Activated CD8-positive, alpha-beta memory T cell treated with anti-CD3 and anti-CD28 coated beads, Interleukin-2, amount 50 U/mL, for 4 hours (primary cell): ENCODE results near the gene ADAMTS18.

ENCODE experiments used
- DNase-seq: peaks from one replicate; pipeline ENCODE4 v3.0.0-alpha.2; 2020

ADAMTS18 gene

DNA sequence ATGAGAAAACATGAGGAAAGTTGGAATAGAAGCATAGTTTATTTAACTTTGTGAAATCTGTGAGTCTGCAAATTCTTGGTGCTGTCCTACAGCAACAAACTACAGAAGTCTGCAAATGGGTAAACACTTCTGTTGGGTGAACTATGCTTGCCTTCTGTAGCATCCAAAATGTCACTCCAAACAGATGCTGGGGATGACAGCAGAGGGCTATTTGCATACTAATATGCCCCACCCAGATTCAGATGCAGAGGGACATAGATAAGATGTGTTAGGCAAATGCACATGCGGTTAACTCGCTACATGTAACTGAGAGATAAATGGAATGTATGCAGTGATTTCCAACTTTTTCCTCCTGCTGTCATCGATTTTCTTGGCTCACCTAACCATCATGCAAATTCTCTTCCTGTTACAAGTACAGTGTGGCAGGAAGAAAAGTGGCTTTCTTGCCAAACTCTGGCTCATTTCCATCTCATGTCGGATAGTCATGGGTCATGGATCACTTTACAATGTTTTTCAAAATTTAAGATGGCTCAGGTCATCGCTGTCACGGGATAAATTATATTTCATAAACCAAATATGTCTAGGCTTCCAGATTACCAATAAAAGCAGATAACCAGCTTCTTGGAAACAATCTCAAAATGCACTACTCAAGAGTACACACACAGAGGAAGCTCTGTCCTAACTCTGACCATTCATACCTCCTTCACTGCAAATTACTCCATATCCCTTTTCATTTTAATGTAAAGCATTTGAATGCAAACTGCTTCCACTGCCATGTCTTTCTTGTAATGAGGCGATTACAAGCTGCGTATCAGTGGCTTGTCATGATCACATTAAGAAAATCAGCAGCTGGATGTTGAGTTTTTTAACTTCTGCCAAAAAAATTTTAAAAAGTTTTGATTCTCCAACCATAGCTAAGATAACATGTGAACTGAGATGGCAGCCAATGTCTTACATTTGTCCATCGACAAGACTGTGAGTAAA is 47.7 kb downstream of the ADAMTS18 start:
- no peak for DNase-seq

DNA sequence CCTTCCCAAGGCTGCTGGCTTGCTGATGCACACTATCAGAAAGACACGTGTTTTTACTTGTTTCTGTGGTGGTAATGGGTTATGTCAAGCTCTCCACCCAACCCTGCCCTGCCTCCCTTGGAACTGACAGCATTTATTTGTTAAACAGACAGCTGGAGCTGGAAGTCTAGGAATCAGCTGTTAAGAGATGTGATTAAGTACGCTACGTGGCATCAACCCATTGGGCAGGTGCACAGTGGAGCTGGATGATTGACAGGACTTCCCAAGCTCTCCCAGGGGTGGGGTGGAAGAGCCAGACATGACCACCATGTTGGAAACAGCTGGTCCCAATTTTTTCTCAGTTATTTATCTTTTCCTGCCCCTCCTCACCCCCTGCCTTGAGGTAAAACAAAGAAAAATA is 49.4 kb downstream of the ADAMTS18 start:
- no peak for DNase-seq

DNA sequence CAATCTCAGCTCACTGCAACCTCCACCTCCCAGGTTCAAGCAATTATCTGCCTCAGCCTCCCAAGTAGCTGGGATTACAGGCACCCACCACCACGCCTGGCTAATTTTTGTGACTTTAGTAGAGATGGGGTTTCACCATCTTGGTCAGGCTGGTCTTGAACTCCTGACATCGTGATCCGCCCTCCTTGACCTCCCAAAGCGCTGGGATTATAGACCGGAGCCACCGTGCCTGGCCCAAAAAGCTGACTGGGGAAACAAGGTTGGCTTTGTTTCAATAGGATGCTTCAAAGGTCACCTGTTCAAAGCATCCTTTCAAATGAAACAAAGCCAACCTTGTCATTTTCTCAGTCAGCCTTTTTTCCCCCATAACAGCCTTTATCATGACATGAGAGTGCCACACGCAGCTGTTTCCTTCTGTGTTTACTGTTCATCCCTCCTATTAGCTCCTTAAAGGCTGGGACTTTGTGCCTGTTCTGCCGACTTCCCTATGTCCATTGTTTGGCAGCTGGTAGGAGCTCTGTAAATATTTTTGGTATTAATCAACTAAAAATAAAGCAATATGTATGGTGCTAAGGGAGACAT is 51.1 kb downstream of the ADAMTS18 start:
- DNase-seq: no peak

DNA sequence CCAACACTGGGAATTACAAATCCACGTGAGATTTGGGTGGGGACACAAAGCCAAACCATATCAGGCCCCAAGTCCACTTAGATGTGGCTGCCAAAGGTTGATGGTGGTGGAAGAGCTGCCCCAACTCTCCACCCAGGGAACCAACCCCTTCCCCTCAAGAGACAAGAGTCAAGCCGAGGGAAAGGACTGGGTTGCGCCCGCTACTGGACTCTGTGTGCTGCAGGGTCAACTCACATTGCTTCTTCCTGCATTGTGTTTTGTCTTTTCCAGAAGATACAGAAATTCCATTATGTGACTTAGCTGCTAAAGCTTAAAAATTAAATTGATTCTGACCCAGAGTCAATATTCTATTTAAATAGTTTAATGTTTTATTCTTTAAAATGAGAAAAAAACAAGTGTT is 58.5 kb downstream of the ADAMTS18 start:
- no peak for DNase-seq

DNA sequence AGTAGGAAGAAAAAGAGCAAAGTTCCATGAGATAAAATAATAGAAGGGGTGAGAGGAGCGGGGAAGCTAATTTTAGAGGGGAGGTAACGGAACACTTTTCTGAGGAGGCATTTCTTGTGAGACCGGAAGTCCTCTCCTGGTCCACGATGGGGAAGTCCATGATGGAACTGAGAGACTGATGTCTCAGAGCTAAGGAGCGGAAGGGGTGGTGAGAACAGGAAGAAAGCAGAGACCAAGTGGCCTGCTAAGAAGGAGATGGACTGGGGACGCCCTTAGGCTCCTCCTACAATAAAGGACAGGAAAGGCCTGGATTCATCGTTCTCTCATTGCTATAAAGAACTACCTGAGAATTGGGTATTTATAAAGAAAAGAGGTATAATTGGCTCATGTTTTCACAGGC is 59.4 kb downstream of the ADAMTS18 start:
- DNase-seq: no peak

DNA sequence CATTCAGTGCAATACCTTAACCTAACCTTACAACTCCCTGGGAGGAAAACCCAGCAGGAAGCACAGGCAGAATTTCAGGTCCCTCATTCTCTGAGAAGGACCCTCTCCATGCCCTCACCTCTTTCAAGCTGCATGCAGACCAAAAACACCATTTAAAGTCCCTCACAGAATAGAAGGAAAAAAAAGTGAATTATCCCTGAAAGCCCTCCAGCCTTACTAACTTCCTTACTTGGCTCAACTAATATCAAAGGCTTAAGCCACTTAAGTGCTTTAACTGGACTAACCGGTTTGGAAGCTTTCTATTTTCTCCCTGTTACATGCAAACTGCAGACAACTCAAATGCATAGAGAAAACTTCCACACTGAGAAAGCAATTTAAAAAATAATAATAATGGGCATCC is 60.5 kb downstream of the ADAMTS18 start:
- DNase-seq: no peak

DNA sequence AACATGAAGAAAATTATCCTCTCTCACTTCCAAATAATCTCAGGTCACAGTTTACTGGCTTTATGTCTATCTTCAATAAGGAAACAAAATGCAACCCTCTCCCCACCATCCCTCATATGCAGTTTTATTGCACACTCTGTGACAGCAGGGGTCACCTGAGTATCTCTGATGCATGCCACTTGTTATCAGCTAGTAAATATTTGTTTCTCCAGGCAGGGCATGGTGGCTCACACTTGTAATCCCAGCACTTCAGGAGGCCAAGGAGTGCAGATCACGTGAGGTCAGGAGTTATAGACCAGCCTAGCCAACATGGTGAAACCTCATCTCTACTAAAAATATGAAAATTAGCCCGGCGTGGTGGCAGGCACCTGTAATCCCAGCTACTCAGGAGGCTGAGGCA is 61.1 kb downstream of the ADAMTS18 start:
- no peak for DNase-seq

DNA sequence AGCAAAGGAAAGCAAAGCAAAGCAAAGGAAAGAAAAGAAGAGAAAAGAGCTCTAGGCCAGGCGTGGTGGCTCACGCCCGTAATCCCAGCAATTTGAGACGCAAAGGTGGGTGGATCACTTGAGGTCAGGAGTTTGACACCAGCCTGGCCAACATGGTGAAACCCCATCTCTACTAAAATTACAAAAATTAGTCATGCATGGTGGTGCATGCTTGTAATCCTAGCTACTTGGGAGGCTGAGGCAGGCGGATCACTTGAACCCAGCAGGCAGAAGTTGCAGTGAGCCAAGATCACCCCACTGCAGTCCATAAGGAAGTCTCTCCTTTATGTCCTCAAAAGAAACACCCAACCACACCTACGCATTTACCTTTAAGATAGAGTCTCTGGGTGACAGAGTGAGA is 70.1 kb downstream of the ADAMTS18 start:
- DNase-seq: no peak

DNA sequence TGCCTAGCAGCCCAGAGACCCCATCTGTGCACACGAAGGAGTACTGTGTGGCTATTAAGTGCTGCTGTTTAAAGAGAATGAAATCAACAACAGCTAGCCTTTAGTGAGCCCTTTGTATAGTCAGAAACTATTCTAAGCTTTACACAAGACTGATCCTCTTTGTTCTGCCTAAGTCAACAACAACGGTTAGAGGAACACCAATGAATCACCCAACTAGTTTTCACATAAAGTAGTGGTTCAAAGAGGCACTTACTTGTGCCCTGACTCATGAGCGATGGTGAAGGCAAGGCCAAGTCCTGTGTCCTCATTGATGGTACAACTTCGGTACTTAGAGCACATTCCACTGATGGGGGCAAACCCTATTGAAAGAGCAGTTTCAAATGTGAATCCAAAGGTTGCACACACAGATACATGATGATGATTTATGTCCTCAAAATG is 75.8 kb downstream of the ADAMTS18 start:
- DNase-seq: no peak

DNA sequence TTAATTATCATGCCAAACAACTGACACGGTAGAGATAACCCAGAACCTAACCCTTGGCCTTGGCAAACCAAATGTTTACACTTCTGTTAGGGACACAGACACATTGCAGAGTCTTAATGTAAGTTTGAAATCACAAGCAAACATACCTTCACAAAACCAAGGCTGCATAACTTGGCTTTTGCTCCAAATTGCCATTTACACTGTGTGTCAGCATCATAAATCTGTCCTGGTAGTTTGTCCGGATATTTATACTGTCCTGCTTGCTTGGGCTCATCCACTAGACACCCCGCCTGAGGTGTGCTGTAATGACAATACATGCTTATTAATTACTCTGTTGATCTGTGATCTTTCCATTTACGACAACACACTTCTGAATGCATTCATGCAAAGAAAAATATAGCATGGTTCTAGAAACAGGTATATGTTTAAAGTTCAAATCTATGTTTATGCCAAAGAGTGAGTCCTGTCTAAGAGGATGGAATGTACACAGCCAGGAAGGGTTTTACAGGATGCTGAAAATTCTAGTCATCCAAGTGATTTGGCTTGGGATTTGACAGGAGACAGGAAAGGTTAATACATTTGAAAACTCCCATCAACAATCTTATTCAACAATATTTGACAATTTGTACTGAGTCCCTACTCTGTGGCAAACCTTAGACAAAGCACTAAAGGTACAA is 81.1 kb downstream of the ADAMTS18 start:
- DNase-seq: no peak

DNA sequence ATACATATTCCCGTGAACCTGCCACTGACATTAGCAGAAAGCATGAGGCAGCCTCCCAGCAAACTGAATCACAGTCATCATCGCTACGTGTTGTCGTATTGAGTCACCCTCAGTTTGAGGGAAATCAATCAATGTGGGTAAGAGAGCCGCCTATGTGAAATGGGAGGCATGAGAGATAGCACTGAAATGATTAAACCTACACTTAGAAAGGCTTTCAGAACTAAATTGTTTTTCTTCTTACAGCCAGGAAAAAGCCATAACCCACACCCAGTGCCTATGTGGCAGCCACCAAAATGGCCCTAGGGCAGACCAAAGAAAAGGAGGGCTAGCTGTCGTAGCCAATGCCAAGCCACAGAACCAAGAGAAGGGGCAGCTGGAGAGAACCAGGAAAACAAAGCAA is 90.5 kb downstream of the ADAMTS18 start:
- DNase-seq: no peak

DNA sequence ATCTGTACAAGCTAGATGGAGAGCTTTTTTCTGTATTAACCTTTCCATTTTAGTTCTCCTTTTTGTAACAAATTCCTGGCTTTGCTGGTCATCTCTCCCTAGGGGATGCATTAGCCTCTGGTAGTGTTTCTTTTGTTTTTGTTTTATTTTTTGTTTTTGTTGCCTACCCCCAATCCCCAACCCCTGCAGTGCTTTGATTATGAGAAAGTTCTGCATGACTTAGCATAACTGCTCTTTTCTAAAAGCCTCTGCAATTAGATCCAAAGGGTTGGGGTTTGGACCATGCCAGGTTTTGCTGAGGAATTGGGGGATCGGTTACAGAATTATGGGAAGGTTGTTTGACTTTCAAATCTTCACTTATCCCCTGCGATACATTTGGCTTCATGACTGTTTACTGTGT is 98.2 kb downstream of the ADAMTS18 start:
- DNase-seq: no peak

DNA sequence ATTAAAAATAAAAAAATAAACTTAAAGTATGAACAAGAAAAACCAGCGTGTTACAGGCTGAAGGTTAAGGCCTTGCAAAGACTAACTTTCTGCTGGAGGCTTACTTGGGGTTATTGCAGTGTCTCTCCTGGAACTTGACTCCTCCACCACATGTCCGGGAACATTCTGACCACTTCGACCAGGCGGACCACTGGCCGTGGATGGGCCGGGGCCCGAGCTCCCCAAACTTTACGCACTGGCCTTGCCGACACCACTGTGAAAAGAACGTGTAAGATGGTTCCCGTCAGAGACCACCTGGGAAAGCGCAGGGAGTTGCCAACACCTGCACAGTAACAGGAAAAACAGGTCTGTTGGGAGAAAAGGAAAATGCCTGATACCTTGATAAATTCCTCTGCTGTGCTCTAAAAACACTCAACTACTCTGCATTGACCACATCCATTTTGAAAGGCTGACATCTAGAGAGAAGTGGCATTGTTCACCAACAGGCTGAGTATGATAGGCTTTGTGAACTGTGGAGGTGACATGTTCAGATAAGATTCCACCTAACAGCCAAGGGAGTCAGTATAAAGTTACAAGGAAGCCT is 99.1 kb downstream of the ADAMTS18 start:
- DNase-seq: no peak

DNA sequence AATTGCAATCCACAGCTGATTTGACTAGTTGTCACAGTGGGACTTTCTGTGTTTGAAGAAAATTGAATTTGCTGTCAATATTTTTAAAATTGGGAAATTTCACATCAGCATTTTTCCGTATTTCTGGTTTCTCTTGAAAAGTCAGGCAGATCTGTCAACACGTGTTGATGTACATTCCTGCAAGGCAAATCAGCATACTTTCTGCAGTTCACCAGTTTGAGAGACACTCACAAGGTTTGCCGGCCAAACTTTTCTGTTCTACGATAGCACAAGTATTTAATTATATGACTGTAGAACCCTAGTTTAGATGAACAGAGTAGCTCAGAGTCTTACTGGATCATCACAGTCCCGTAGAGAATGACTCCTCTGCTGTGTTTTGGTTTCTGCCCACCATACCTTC is 102.0 kb downstream of the ADAMTS18 start:
- no peak for DNase-seq

DNA sequence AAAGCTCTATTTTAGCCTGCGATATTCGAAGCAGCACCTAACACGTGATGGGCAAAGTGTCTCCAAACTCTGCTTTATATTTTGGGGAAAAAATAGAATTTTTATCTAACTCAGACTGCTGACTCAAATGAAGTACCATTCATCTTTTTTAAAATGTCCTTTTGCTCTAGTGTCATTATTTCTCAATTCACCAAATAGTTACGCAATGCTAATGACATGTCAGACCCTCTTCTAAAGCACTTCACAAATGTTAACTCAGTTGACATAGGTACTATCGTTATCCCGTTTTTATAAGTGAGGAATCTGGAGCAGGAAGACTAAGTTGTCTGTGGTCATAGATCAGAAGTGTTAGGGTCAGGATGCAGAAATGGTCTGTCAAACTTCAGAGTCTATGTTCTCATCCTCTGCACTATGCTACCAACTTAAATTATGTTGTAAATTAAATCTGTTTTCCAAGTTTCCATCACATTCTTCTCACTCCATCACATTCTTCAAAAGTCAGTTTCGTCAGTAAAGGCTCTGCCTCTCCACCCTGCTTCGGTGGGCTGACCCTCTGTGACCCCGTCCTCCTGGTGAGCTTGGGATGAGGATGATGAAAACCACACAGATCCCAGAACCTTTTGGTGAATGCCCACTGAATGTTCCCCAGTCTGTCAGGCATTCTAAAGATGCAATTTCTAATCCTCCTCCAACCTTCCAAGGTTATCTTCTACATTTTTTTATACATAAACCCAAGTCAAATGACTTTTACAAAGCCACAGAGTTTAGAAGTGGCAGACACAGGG is 102.8 kb downstream of the ADAMTS18 start:
- no peak for DNase-seq

DNA sequence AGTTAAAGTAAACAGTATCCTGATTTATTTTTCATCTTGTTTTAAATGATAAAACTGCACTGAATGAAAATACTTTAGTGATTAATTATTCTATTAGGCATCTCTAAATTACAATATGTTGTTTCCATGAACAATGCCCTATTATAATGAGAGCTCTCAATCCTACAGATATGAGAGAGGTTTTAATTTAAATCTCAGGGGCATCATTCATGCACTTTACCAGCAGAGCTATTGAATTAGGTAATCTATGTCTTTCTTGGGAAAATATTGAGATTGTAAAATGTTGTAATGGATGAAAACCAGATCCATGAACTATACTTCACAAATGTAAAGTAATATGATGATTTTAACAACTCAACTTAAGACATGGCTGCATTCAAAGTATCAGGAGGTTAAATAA is 103.8 kb downstream of the ADAMTS18 start:
- no peak for DNase-seq

DNA sequence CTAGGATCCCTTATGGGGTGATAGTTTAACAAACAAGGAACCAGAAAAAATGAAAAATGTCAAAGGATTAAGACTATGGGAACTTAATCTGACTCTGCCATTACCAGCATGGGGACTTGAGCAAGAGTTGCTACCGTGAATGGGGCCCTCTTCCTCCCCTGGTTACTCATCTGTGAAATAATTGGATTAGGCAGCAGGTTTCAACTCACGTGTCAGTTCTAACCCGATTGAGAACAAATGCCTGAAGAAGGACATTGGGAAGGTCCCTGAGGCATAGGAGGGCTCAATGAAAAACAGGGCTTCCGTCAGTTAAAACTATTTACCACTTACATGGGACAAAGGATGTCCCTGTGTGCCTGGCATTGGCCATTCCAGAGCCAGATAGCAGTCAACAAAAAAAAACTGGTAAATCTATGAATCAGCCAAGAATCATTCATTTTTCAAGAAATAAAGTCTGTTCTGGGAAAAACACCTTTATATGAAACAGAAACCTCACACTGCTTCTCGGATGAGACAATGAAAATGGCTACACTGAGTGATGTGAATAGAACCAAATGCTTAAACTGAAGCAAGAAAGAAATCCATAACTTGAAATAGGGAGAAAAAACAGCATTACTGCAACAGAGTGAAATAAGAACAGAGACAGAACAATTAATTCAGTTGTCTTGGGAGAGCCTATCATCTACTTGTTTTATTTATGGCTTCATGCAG is 104.3 kb downstream of the ADAMTS18 start:
- no peak for DNase-seq

DNA sequence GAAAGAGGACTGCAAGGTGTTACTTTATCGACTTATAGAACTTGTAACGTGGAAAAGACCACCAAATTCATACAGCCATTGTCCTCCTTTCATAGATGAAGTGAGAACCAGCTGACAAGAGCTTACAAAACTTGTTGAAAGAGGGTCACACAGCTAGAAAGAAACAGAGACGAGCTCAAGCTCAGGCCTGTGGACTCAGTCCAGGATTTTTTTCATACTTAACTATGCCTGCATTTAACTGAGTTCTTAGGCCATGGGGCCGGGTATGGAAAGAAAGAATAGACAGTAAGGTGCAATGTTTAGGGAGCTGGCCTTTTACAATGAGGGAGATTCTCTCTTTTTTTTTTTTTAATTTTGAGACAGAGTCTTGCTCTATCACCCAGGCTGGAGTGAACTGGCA is 106.1 kb downstream of the ADAMTS18 start:
- DNase-seq: no peak

DNA sequence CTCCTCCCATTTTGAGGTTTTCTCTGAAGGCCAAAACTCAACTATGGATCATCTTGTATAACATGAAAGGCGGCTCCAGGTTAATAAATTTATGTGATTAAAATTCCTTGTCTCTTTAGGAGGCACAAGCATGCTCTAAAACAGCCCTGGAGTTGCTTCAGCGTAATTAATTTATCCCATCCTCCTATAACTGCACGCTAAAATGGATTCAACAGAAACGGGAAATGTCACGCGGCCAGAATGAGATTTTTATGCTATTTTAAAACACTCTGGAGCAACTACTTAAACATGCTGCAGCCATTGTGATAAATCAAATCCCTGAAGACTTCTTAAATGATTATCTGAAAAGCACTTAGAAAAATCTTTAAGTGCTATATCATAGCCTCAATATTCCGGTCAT is 106.6 kb downstream of the ADAMTS18 start:
- DNase-seq: no peak

DNA sequence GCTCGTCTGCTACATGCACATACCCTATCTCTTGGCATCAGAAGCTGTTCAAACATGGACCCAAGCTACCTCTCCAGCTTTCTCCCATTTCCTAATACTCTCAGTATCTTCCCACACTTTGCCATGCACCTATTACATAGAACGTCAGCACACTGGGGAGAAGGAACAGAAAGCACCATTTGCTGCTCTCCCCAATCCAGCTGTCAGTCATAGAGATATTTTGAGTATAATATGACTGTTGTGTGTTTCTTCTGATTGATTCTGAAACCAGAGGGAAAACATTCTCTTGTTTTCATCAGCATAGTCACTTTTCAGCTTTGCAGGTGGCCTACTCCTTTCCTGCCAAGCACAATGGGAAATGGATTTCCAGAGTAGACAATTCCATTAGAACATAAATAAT is 107.1 kb downstream of the ADAMTS18 start:
- no peak for DNase-seq

DNA sequence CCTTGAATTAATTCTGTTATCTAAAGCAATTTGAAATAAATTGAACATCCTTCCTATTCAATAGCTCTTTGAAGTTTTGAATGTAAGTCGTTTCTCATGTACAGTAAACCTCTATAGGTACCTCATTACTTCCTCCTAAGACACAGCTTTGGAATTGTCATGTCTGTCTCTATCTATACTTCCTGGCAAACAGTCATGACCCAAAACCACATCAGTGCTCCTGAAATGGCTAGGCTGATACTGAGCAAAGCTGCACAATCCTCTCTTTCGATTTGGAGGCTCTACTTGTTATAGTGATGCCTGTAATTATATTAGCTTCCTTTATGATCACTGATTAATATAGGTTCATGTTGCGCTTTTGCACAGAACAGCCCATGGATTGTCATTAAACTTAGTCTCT is 110.1 kb downstream of the ADAMTS18 start:
- DNase-seq: no peak

DNA sequence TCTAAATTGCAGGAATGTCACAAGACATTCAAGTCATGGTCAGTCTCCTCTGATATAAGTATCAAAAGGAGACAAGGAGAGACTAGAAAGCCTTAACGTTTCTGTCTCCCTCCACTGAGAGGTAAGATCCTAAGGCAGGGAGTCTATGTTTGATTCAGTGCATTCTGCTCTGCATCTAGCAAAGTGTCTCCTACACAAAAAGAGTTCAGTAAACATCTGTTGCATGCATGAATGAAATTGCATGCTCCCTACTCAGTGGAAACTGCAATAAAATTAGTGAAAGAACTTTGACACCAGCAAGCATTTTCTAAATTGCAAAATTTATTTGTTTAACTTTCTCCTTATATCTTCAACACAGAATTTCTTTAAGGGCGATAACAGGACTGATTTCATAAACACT is 111.1 kb downstream of the ADAMTS18 start:
- no peak for DNase-seq
